ENCODE measurements around the gene TGFBI.

The TGFBI gene

GRCh38 chr5:136086783-136087566 is 58.2 kb downstream of the TGFBI start:
- DNase-seq (ENCODE audit: low read depth in 1 of 2, low spot score in 1 of 2) = no peak

- no peak for DNase-seq (ENCODE audit: low read depth in 1 of 2, low spot score in 1 of 2)
These were observed 59.4 kb downstream of the TGFBI start for GRCh38 chr5:136087961-136088871.

GRCh38 chr5:136089791-136090190 is 61.0 kb downstream of the TGFBI start:
- no peak for DNase-seq (ENCODE audit: low read depth in 1 of 2, low spot score in 1 of 2)

GRCh38 chr5:136090319-136090718 is 61.5 kb downstream of the TGFBI start:
- no peak for DNase-seq (ENCODE audit: low read depth in 1 of 2, low spot score in 1 of 2)

GRCh38 chr5:136094189-136094912 is 65.6 kb downstream of the TGFBI start:
- no peak for DNase-seq (ENCODE audit: low read depth in 1 of 2, low spot score in 1 of 2)

- DNase-seq (ENCODE audit: low read depth in 1 of 2, low spot score in 1 of 2) = no peak
These were observed 66.3 kb downstream of the TGFBI start for GRCh38 chr5:136094913-136095641.

GRCh38 chr5:136098176-136098575 is 69.4 kb downstream of the TGFBI start:
- DNase-seq (ENCODE audit: low read depth in 1 of 2, low spot score in 1 of 2) = no peak

- no peak for DNase-seq (ENCODE audit: low read depth in 1 of 2, low spot score in 1 of 2)
These were observed 71.1 kb downstream of the TGFBI start for GRCh38 chr5:136099870-136100269.

GRCh38 chr5:136101884-136102283 is 73.1 kb downstream of the TGFBI start:
- DNase-seq (ENCODE audit: low read depth in 1 of 2, low spot score in 1 of 2) = no peak

GRCh38 chr5:136103118-136103517 is 74.3 kb downstream of the TGFBI start:
- no peak for DNase-seq (ENCODE audit: low read depth in 1 of 2, low spot score in 1 of 2)

GRCh38 chr5:136104306-136104965 is 75.6 kb downstream of the TGFBI start:
- DNase-seq (ENCODE audit: low read depth in 1 of 2, low spot score in 1 of 2) = no peak

- no peak for DNase-seq (ENCODE audit: low read depth in 1 of 2, low spot score in 1 of 2)
These were observed 77.7 kb downstream of the TGFBI start for GRCh38 chr5:136106351-136107031.

GRCh38 chr5:136108180-136108611 is 79.4 kb downstream of the TGFBI start:
- DNase-seq (ENCODE audit: low read depth in 1 of 2, low spot score in 1 of 2) = no peak

- no peak for DNase-seq (ENCODE audit: low read depth in 1 of 2, low spot score in 1 of 2)
These were observed 80.0 kb downstream of the TGFBI start for GRCh38 chr5:136108766-136109165.

GRCh38 chr5:136109453-136110135 is 80.8 kb downstream of the TGFBI start:
- no peak for DNase-seq (ENCODE audit: low read depth in 1 of 2, low spot score in 1 of 2)
